SK-N-SH treated with all-trans-retinoic acid at 6 μM for 48 hours (cell line): ENCODE results near the gene CDK1.

Experiments used
- ATAC-seq: fragments of 200-7000 bp; cut with Tn5 transposase; 3 replicates; pipeline ENCODE4 v1.9.1; 2020; ENCODE audit warnings: mild to moderate bottlenecking, moderate library complexity
- CREB5 ChIP-seq: fragments of 250-450 bp; sonication (Bioruptor Pico); IDR thresholded peaks from 2 replicates; pipeline ENCODE4 v1.5.1; 2020; ENCODE audit warnings: low read depth, mild to moderate bottlenecking, moderate library complexity
- CSRNP3 ChIP-seq: fragments of 250-450 bp; sonication (Bioruptor Pico); IDR thresholded peaks from 2 replicates; pipeline ENCODE4 v1.5.1; 2021; ENCODE audit warnings: mild to moderate bottlenecking, moderate library complexity
- ESRRG ChIP-seq: fragments of 250-450 bp; sonication (Bioruptor Pico); IDR thresholded peaks from 2 replicates; pipeline ENCODE4 v1.6.1; 2021; ENCODE audit warnings: mild to moderate bottlenecking
- GLIS3 ChIP-seq: fragments of 250-450 bp; sonication (Bioruptor Pico); IDR thresholded peaks from 2 replicates; pipeline ENCODE4 v1.5.0; 2020; ENCODE audit warnings: mild to moderate bottlenecking, moderate library complexity
- ISL1 ChIP-seq: fragments of 250-450 bp; sonication (Bioruptor Pico); IDR thresholded peaks from 2 replicates; pipeline ENCODE4 v2.1.2; 2022; ENCODE audit warnings: mild to moderate bottlenecking, moderate library complexity
- OSR1 ChIP-seq: fragments of 250-450 bp; sonication (Bioruptor Pico); IDR thresholded peaks from 2 replicates; pipeline ENCODE4 v1.8.0; 2022; ENCODE audit warnings: moderate library complexity, mild to moderate bottlenecking, inconsistent platforms
- POU6F1 ChIP-seq: fragments of 250-450 bp; sonication (Bioruptor Pico); IDR thresholded peaks from 2 replicates; pipeline ENCODE4 v1.8.0; 2021; ENCODE audit warnings: low read depth, mild to moderate bottlenecking, moderate library complexity, borderline replicate concordance
- PPARA ChIP-seq: fragments of 250-450 bp; sonication (Bioruptor Pico); IDR thresholded peaks from 2 replicates; pipeline ENCODE4 v1.5.0; 2020; ENCODE audit warnings: mild to moderate bottlenecking, borderline replicate concordance
- RARB ChIP-seq: fragments of 250-450 bp; sonication (Bioruptor Pico); IDR thresholded peaks from 2 replicates; pipeline ENCODE4 v1.8.0; 2021; ENCODE audit warnings: mild to moderate bottlenecking, moderate library complexity
- SNAI2 ChIP-seq: fragments of 250-450 bp; sonication (Bioruptor Pico); IDR thresholded peaks from 2 replicates; pipeline ENCODE4 v1.5.0; 2020; ENCODE audit warnings: mild to moderate bottlenecking, moderate library complexity
- TCF4 ChIP-seq: fragments of 250-450 bp; sonication (Bioruptor Pico); IDR thresholded peaks from 2 replicates; pipeline ENCODE4 v1.8.0; 2021; ENCODE audit warnings: mild to moderate bottlenecking, moderate library complexity, borderline replicate concordance
- TOX ChIP-seq: fragments of 250-450 bp; sonication (Bioruptor Pico); IDR thresholded peaks from 2 replicates; pipeline ENCODE4 v1.8.0; 2021; ENCODE audit warnings: mild to moderate bottlenecking, moderate library complexity, borderline replicate concordance
- TSHZ2 ChIP-seq: fragments of 250-450 bp; sonication (Bioruptor Pico); IDR thresholded peaks from 2 replicates; pipeline ENCODE4 v1.5.0; 2020; ENCODE audit warnings: mild to moderate bottlenecking, moderate library complexity
- ZC3H10 ChIP-seq: fragments of 250-450 bp; sonication (Bioruptor Pico); IDR thresholded peaks from 2 replicates; pipeline ENCODE4 v1.5.1; 2021; ENCODE audit warnings: mild to moderate bottlenecking, moderate library complexity
- ZFP3 ChIP-seq: fragments of 250-450 bp; sonication (Bioruptor Pico); IDR thresholded peaks from 2 replicates; pipeline ENCODE4 v1.5.0; 2020; ENCODE audit warnings: mild to moderate bottlenecking, moderate library complexity
- ZFP30 ChIP-seq: fragments of 450-650 bp; formaldehyde crosslinking; IDR thresholded peaks from 2 replicates; pipeline ENCODE4 v1.5.0; 2022; ENCODE audit warnings: mild to moderate bottlenecking, moderate library complexity
- ZNF565 ChIP-seq: fragments of 450-650 bp; formaldehyde crosslinking; conservative IDR thresholded peaks from 2 replicates; pipeline ENCODE4 v1.5.0; 2020; ENCODE audit warnings: low read depth, mild to moderate bottlenecking, moderate library complexity
- ZNF70 ChIP-seq: fragments of 450-650 bp; formaldehyde crosslinking; IDR thresholded peaks from 2 replicates; pipeline ENCODE4 v1.5.0; 2020; ENCODE audit warnings: mild to moderate bottlenecking, moderate library complexity

The CDK1 gene

GRCh38 chr10:60794953-60795352 lies 16.7 kb downstream of the CDK1 start (continued):
- TF ChIP-seq ISL1 (CRISPR knock-in tag) = no peak
- no peak for TF ChIP-seq CSRNP3 (CRISPR knock-in tag)
- no peak for TF ChIP-seq ZNF70 (CRISPR knock-in tag)
- TF ChIP-seq PPARA (CRISPR knock-in tag) = no peak
- TF ChIP-seq SNAI2 (CRISPR knock-in tag) = no peak
- TF ChIP-seq ESRRG (CRISPR knock-in tag) = no peak
- TF ChIP-seq POU6F1 = no peak

GRCh38 chr10:60795465-60796202 lies 17.4 kb downstream of the CDK1 start:
- ATAC-seq = no peak
- TF ChIP-seq ISL1 (CRISPR knock-in tag) (peak; percentile 59), CREB5 (CRISPR knock-in tag) (no peak)
- TF ChIP-seq, all 23 proteins: peak for 1

GRCh38 chr10:60796481-60796880 lies 18.2 kb downstream of the CDK1 start:
- TF ChIP-seq ZFP30 (CRISPR knock-in tag) = no peak
- no peak for TF ChIP-seq POU6F1
- no peak for TF ChIP-seq CREB5 (CRISPR knock-in tag)
- no peak for TF ChIP-seq GLIS3 (CRISPR knock-in tag)
- TF ChIP-seq ZNF565 = no peak
- no peak for TF ChIP-seq TCF4 (CRISPR knock-in tag)
- no peak for TF ChIP-seq SNAI2 (CRISPR knock-in tag)
- no peak for TF ChIP-seq ZFP3
- TF ChIP-seq OSR1 (CRISPR knock-in tag) = no peak
- TF ChIP-seq TSHZ2 = no peak
- TF ChIP-seq, all 23 proteins: peak for 0
- no peak for ATAC-seq

GRCh38 chr10:60797200-60797599 lies 18.9 kb downstream of the CDK1 start:
- ATAC-seq = no peak
- no peak for TF ChIP-seq RARB
- no peak for TF ChIP-seq POU6F1
- no peak for TF ChIP-seq CSRNP3 (CRISPR knock-in tag)
- TF ChIP-seq SNAI2 (CRISPR knock-in tag) = no peak
- no peak for TF ChIP-seq ZNF70 (CRISPR knock-in tag)
- no peak for TF ChIP-seq TOX (CRISPR knock-in tag)
- no peak for TF ChIP-seq PPARA (CRISPR knock-in tag)
- no peak for TF ChIP-seq ZFP3
- TF ChIP-seq ZFP30 (CRISPR knock-in tag) = no peak
- no peak for TF ChIP-seq ZNF565
- no peak for TF ChIP-seq GLIS3 (CRISPR knock-in tag)
- no peak for TF ChIP-seq ZC3H10 (CRISPR knock-in tag)
- TF ChIP-seq ISL1 (CRISPR knock-in tag) = no peak
